ENCODE data around the gene SSR4.

Gene SSR4

DNA sequence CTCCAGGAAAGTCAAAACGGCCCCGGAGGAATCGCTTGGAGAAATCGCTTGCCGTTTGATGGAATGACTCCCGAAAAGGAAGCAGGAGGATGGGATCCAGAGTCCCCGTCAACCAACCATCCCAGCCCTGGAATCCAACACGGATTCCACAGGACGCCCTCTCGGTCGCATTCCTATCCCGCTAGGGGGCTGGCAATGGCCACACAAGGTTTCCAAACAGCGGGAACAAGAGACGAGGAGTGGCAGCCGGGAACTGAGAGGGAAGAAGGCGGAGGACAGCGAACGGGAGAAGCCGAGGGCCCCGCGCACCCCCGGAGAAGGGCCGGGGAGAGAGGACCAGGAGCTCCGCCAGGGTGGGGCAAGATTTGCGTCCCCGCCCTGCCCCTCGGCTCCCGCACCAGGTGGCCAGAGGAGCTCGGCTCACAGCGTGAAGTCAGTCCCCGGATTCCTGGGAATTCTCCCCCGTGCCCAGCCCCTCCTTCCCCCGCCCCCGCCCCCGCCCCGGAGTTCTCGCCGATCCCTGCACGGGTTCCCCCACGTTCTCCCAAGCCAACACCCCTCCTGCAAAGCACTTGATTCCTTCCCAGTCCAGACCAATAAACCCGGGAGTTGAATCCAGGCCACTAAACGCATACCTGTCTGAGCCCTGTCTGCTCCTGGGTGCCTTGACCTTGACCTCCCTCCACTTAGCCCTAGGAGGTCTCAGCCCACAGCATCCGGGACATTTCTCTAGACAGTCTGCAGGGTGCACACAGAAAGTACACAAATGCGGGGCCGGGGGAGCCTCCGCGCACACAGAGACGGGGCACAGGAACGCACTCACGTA lies 34.5 kb downstream of the SSR4 start:
- Histone ChIP-seq H3K27me3 (ENCODE audit: insufficient read depth, insufficient read length) (peaks cover 10% of the 10 kb centered on the region), H3K36me3 (ENCODE audit: insufficient read depth, insufficient read length, low read length) (no peaks in the 10 kb centered on the region), H3K9ac (ENCODE audit: insufficient read length, low read depth) (peak overlapping the region; percentile 64), H3K4me1 (ENCODE audit: insufficient read depth, insufficient read length) (no peaks in the 10 kb centered on the region), H3K9me3 (ENCODE audit: insufficient read depth, low read length) (no peaks in the 10 kb centered on the region), H3K4me3 (ENCODE audit: insufficient read length, low read depth) (peak overlapping the region; percentile 45)
- no peak for DNase-seq (ENCODE audit: low read depth, low spot score)
- TF ChIP-seq SUZ12 (IDR thresholded peaks at IDR 0.05; ENCODE audit: extremely low read depth, insufficient read depth, insufficient read length), result no peak
- no peak for TF ChIP-seq YY1 (IDR thresholded peaks at IDR 0.05; ENCODE audit: insufficient read depth, insufficient read length)
- TF ChIP-seq ZNF274 (IDR thresholded peaks at IDR 0.05; ENCODE audit: low read depth, low read length), result no peak

- no peaks in the 10 kb centered on the region for H3K4me1 ChIP-seq (ENCODE audit: insufficient read depth, insufficient read length)
- peak overlapping the region; percentile 50 for H3K9ac ChIP-seq (ENCODE audit: insufficient read length, low read depth)
- no peaks in the 10 kb centered on the region for H3K36me3 ChIP-seq (ENCODE audit: insufficient read depth, insufficient read length, low read length)
- H3K9me3 ChIP-seq (ENCODE audit: insufficient read depth, low read length), result no peaks in the 10 kb centered on the region
- TF ChIP-seq YY1 (IDR thresholded peaks at IDR 0.05; ENCODE audit: insufficient read depth, insufficient read length), result no peak
- TF ChIP-seq SUZ12 (IDR thresholded peaks at IDR 0.05; ENCODE audit: extremely low read depth, insufficient read depth, insufficient read length), result no peak
- TF ChIP-seq ZNF274 (IDR thresholded peaks at IDR 0.05; ENCODE audit: low read depth, low read length), result no peak
- no peak for DNase-seq (ENCODE audit: low read depth, low spot score)
- peaks cover 10% of the 10 kb centered on the region for H3K27me3 ChIP-seq (ENCODE audit: insufficient read depth, insufficient read length)
- H3K4me3 ChIP-seq (ENCODE audit: insufficient read length, low read depth), result peak overlapping the region; percentile 45
Measured at GRCh38 chrX:153829549-153829798, 35.0 kb downstream of the SSR4 start.

DNA sequence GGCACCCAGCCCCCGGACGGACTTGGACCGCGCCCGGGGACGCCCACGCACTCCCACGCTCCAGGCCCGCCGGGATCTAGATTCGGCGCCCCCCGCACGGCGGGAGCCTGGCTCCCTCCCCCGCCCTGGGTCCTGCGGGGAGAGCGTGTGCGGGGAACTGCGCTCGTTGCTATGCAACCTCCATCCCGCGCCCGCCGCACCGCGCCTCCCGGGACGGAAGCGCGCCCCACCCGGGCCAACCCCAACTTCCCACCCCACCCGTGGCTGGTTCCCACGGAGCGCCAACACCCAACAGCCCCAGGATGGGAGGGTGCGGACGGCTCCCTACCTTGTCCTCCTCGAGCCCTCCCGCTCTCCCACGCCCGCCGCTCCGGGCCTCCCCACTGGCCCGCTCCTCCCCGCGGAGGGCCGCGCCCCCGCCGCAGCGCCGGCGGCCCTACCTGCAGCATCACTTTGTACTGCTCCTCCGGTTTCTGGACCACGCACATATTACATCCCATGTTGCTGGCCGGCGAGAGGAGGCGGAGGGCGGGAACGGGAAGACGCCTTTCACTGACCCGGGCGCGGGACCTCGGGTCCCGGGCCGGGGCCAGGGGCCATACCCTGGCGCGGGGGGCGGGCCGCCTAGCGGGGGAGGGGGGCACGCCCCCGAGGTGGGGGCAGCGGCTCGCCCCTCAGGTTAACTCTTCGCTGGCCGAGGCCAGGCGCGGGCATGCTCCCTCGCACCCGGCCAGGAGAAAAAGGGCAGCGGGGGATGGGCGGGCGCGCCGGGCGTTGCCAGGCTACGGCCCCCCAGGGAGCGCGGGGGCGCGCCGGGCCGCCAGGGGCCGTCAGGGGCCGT lies 35.6 kb downstream of the SSR4 start, which contains the start of gene PDZD4:
Gene PDZD4, minus strand, starts transcription at position 746 of the 841 bp plus-strand sequence. Its CDS starts 246 bp downstream, at position 500.
- Histone ChIP-seq H3K9ac (ENCODE audit: insufficient read length, low read depth) (peak within 1 kb of the TSS; percentile 50), H3K27me3 (ENCODE audit: insufficient read depth, insufficient read length) (peaks cover 10% of the 10 kb centered on the region)

GRCh38 chrX:153830640-153831428 lies 36.4 kb downstream of the SSR4 start:
- peak overlapping the region; percentile 42 for H3K9ac ChIP-seq (ENCODE audit: insufficient read length, low read depth)
- no peak for DNase-seq (ENCODE audit: low read depth, low spot score)
- H3K4me3 ChIP-seq (ENCODE audit: insufficient read length, low read depth), result peak overlapping the region; percentile 11
- TF ChIP-seq ZNF274 (IDR thresholded peaks at IDR 0.05; ENCODE audit: low read depth, low read length) (no peak), SUZ12 (IDR thresholded peaks at IDR 0.05; ENCODE audit: extremely low read depth, insufficient read depth, insufficient read length) (no peak), YY1 (IDR thresholded peaks at IDR 0.05; ENCODE audit: insufficient read depth, insufficient read length) (no peak)
- H3K36me3 ChIP-seq (ENCODE audit: insufficient read depth, insufficient read length, low read length), result no peaks in the 10 kb centered on the region
- no peaks in the 10 kb centered on the region for H3K9me3 ChIP-seq (ENCODE audit: insufficient read depth, low read length)
- peaks cover 10% of the 10 kb centered on the region for H3K27me3 ChIP-seq (ENCODE audit: insufficient read depth, insufficient read length)
- H3K4me1 ChIP-seq (ENCODE audit: insufficient read depth, insufficient read length), result no peaks in the 10 kb centered on the region

More for the DNA sequence above, 35.6 kb downstream of the SSR4 start, which contains the start of gene PDZD4:
- no peak for DNase-seq (ENCODE audit: low read depth, low spot score)
- Histone ChIP-seq H3K4me1 (ENCODE audit: insufficient read depth, insufficient read length) (no peaks in the 10 kb centered on the region), H3K36me3 (ENCODE audit: insufficient read depth, insufficient read length, low read length) (no peaks in the 10 kb centered on the region), H3K9me3 (ENCODE audit: insufficient read depth, low read length) (no peaks in the 10 kb centered on the region), H3K4me3 (ENCODE audit: insufficient read length, low read depth) (peak within 1 kb of the TSS; percentile 45)
- TF ChIP-seq SUZ12 (IDR thresholded peaks at IDR 0.05; ENCODE audit: extremely low read depth, insufficient read depth, insufficient read length) (no peak), ZNF274 (IDR thresholded peaks at IDR 0.05; ENCODE audit: low read depth, low read length) (no peak), YY1 (IDR thresholded peaks at IDR 0.05; ENCODE audit: insufficient read depth, insufficient read length) (no peak)

DNA sequence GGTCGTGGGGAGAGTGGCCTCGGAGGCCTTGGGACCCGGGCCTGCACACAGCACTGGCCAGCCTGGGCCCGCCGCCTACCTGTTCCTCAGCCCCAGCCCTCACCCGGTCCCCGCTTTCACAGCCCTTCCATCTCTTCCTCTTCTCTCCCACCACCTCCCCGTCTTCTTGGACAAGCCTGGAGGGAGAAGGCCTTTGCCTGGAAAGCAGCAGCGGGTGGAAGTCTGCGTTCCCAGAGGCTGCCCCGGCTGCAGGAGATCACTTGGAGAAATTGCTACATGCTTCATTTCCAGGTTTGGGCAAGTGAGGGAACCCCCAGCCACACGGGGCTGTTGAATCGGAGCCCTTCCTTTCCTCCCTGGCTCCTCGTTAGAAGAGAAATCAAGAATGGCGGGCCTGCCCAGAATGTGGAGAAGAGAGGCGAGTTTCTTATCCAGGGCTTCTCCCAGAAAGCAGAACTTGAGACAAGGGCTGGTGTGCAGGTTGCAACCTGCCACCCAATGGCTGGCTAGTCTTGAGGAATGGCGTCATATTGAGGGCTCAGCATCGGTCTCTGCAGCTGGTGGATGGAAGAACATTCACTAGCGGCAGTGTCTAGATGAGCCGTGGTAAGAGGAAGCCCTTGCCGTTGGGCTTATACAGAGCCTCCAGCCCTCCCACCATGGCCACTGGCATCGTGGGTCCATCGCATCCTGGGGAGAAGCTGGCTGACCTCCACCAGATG lies 37.1 kb downstream of the SSR4 start:
- H3K36me3 ChIP-seq (ENCODE audit: insufficient read depth, insufficient read length, low read length), result no peaks in the 10 kb centered on the region
- no peak for DNase-seq (ENCODE audit: low read depth, low spot score)
- H3K4me3 ChIP-seq (ENCODE audit: insufficient read length, low read depth), result no peak overlapping the region
- no peaks in the 10 kb centered on the region for H3K4me1 ChIP-seq (ENCODE audit: insufficient read depth, insufficient read length)
- peak overlapping the region; percentile 42 for H3K9ac ChIP-seq (ENCODE audit: insufficient read length, low read depth)
- H3K27me3 ChIP-seq (ENCODE audit: insufficient read depth, insufficient read length), result peaks cover 10% of the 10 kb centered on the region
- H3K9me3 ChIP-seq (ENCODE audit: insufficient read depth, low read length), result no peaks in the 10 kb centered on the region
- TF ChIP-seq ZNF274 (IDR thresholded peaks at IDR 0.05; ENCODE audit: low read depth, low read length) (no peak), SUZ12 (IDR thresholded peaks at IDR 0.05; ENCODE audit: extremely low read depth, insufficient read depth, insufficient read length) (no peak), YY1 (IDR thresholded peaks at IDR 0.05; ENCODE audit: insufficient read depth, insufficient read length) (no peak)

DNA sequence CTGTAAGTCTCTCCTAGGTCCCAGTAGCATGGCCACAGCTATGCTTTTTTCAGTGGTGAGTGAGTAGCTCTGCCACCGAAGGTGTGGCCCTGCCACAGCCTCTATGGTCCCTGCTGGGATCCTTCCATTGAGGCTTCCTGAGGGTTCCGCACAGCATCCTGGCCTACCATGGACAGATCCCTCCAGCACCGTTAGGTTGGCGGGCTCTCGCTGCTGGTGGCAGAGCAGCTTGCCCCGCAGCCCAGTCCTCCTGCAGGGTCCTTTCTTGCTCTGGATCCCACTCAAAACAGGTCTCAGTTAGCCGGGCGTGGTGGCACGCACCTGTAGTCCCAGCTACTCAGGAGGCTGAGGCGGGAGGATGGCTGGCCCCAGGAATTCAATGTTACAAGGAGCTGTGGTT lies 38.3 kb downstream of the SSR4 start:
- peaks cover 10% of the 10 kb centered on the region for H3K27me3 ChIP-seq (ENCODE audit: insufficient read depth, insufficient read length)
- no peak for DNase-seq (ENCODE audit: low read depth, low spot score)
- no peaks in the 10 kb centered on the region for H3K36me3 ChIP-seq (ENCODE audit: insufficient read depth, insufficient read length, low read length)
- TF ChIP-seq YY1 (IDR thresholded peaks at IDR 0.05; ENCODE audit: insufficient read depth, insufficient read length), result no peak
- H3K4me1 ChIP-seq (ENCODE audit: insufficient read depth, insufficient read length), result no peaks in the 10 kb centered on the region
- no peak overlapping the region for H3K9ac ChIP-seq (ENCODE audit: insufficient read length, low read depth)
- H3K4me3 ChIP-seq (ENCODE audit: insufficient read length, low read depth), result no peak overlapping the region
- H3K9me3 ChIP-seq (ENCODE audit: insufficient read depth, low read length), result no peaks in the 10 kb centered on the region
